HFF-Myc (cell line): ENCODE measurements around the gene ATF6.

Experiments used
- DNase-seq: peaks from one replicate; pipeline ENCODE4 v3.0.0-alpha.2; 2011; ENCODE audit warnings: low read depth; ENCODE audit errors: extremely low read depth
- H3K4me3 ChIP-seq: replicated peaks from 2 replicates; pipeline ENCODE4 v1.5.1; 2011; ENCODE audit warnings: low read depth, mild to moderate bottlenecking, control low read depth, low read length
- CTCF ChIP-seq: IDR thresholded peaks from 2 replicates; pipeline ENCODE4 v1.5.1; 2012; ENCODE audit warnings: mild to moderate bottlenecking, low read depth, low read length, control low read depth; ENCODE audit errors: missing control alignments

The ATF6 gene

GRCh38 chr1:161736335-161736969 lies 29.7 kb upstream of the ATF6 start:
- no peak for TF ChIP-seq CTCF
- no peak for DNase-seq
- H3K4me3 ChIP-seq: no peak overlapping the region

- TF ChIP-seq CTCF: no peak
- DNase-seq: no peak
- H3K4me3 ChIP-seq: no peak overlapping the region
These were observed 28.5 kb upstream of the ATF6 start for GRCh38 chr1:161737625-161738024.

GRCh38 chr1:161738627-161739287 lies 27.4 kb upstream of the ATF6 start:
- TF ChIP-seq CTCF: peak; percentile 58

GRCh38 chr1:161739865-161740566 lies 26.1 kb upstream of the ATF6 start:
- no peak overlapping the region for H3K4me3 ChIP-seq
- no peak for DNase-seq
- TF ChIP-seq CTCF: no peak

More at GRCh38 chr1:161738627-161739287, 27.4 kb upstream of the ATF6 start:
- H3K4me3 ChIP-seq: no peak overlapping the region
- DNase-seq: no peak

- DNase-seq: no peak
- no peak overlapping the region for H3K4me3 ChIP-seq
- TF ChIP-seq CTCF: no peak
These were observed 25.2 kb upstream of the ATF6 start for GRCh38 chr1:161740921-161741320.

GRCh38 chr1:161743231-161743630 lies 22.9 kb upstream of the ATF6 start:
- DNase-seq: no peak
- TF ChIP-seq CTCF: no peak
- H3K4me3 ChIP-seq: no peak overlapping the region
